Fibroblast of the aortic adventitia (primary cell): ENCODE measurements around the gene MAPK8IP3. TPM values are rescaled to one million over a fixed set of nuclear protein-coding genes. Genes with fewer than 3 reads are reported as not detected.

Experiments used
- DNase-seq: peaks from one replicate; pipeline ENCODE4 v3.0.0-alpha.2; 2010; ENCODE audit warnings: low read depth
- H3K4me3 ChIP-seq: 2 replicates; pipeline ENCODE4 v1.5.1; 2011; ENCODE audit warnings: low read depth, mild to moderate bottlenecking, control low read depth, low read length, moderate library complexity
- total RNA-seq: library from RNA; depleted of rRNA; stranded (reverse); fragments of >200 nt; gene quantifications from 2 replicates; pipeline ENCODE4 v1.2.3, GENCODE V29; 2012; ENCODE audit warnings: low replicate concordance
- TF ChIP-seq, protein P1 (sequence below): IDR thresholded peaks from 2 replicates; pipeline ENCODE4 v1.5.1; 2011; ENCODE audit warnings: mild to moderate bottlenecking, low read length, control low read depth, inconsistent platforms; ENCODE audit not compliant: insufficient read depth

Gene MAPK8IP3
- total RNA-seq, 1 donor, result 27.3 TPM

DNA sequence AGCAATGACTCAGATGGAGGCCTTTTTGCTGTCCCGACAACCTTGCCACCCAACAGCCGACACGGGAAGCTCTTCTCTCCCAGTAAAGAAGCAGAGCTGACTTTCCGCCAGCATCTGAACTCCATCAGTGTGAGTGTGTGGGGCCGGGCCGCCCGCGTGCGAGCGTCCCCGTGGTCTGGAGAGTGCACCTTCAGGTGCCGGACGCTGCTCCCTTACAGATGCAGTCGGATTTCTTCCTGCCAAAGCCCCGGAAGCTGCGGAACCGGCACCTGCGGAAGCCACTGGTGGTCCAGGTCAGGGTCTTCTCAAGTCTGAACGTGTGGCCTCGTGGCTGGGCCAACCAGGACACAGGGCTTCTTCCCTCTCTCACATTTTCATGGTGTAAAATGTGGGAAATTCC, 43.5 kb upstream of the MAPK8IP3 start:
- DNase-seq, result no peak
- H3K4me3 ChIP-seq, result no peak overlapping the region
- TF ChIP-seq, protein P1, sequence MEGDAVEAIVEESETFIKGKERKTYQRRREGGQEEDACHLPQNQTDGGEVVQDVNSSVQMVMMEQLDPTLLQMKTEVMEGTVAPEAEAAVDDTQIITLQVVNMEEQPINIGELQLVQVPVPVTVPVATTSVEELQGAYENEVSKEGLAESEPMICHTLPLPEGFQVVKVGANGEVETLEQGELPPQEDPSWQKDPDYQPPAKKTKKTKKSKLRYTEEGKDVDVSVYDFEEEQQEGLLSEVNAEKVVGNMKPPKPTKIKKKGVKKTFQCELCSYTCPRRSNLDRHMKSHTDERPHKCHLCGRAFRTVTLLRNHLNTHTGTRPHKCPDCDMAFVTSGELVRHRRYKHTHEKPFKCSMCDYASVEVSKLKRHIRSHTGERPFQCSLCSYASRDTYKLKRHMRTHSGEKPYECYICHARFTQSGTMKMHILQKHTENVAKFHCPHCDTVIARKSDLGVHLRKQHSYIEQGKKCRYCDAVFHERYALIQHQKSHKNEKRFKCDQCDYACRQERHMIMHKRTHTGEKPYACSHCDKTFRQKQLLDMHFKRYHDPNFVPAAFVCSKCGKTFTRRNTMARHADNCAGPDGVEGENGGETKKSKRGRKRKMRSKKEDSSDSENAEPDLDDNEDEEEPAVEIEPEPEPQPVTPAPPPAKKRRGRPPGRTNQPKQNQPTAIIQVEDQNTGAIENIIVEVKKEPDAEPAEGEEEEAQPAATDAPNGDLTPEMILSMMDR, result no peak

DNA sequence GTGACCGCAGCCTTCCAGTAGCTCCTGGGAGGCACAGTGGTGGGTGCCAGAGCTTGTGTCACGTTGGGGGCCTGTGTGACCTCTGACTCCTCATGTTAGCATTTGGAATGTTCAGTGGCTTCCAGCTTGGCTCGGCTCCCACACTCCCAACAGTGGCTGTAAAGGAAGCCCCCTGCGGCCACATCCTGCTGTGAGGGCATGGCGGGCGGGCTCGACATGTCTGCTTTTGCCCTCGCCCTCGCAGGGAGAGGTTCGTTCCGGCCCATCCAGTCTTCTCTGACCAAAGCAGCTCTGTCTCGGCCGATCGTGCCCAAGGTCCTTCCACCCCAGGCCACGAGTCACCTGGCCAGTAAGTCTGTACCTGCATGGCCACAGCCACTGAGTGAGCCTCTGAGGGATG, 40.2 kb upstream of the MAPK8IP3 start:
- TF ChIP-seq, protein P1, result no peak
- no peak for DNase-seq
- no peak overlapping the region for H3K4me3 ChIP-seq

DNA sequence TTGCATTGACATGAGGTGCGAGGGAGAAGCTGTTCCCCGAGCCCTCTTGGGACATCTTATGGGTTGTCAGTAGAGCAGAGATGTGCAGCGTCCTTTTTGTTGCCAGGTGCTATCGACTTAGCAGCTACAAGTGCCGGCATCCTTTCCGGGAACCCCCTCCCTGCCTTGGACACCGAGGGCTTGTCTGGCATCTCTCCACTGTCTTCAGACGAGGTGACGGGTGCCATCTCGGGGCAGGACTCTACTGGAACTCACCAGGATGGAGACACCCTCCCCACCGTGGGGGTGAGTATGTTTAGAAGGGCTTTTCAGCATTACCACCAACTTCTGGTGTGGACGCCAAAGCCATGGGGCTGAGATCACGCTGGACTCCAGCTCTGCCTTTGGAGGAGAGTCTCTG, 39.7 kb upstream of the MAPK8IP3 start:
- TF ChIP-seq, protein P1, result no peak
- no peak overlapping the region for H3K4me3 ChIP-seq
- no peak for DNase-seq

DNA sequence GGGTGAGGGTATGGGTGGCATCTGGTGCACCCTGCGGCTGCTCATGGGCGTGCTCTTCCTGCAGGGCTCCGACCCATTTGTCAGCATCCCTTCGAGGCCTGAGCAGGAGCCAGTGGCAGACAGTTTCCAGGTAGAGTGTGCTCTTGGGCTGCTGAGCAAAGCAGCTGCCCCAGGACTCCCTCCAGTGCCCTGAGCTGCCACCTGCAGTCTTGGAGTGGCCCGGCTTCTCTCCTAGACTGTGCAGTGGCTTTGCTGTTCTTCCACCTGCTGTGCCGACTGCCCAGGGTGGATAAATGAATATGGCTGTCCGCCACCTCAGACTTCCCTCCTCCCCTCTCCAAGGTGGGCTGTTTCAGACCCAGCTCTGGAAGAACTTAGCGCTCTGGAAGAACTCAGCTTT, 38.7 kb upstream of the MAPK8IP3 start:
- TF ChIP-seq, protein P1, result no peak
- no peak for DNase-seq
- no peak overlapping the region for H3K4me3 ChIP-seq

DNA sequence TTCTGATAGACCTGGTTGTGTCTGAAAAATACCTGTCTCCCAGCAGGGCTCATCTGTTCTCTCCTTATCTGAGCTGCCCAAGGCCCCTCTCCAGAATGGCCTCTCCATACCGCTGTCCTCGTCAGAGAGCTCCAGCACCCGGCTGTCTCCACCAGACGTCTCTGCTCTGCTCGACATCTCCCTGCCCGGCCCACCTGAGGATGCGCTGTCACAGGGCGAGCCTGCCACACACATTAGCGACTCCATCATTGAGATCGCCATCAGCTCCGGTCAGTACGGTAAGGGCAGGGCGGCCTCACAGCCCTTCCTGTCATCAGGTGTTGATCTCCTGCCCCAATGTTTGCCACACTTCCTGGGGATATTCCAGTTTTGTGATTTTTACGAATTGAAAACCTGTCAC, 38.1 kb upstream of the MAPK8IP3 start:
- H3K4me3 ChIP-seq, result no peak overlapping the region
- TF ChIP-seq, protein P1, result no peak
- DNase-seq, result no peak

DNA sequence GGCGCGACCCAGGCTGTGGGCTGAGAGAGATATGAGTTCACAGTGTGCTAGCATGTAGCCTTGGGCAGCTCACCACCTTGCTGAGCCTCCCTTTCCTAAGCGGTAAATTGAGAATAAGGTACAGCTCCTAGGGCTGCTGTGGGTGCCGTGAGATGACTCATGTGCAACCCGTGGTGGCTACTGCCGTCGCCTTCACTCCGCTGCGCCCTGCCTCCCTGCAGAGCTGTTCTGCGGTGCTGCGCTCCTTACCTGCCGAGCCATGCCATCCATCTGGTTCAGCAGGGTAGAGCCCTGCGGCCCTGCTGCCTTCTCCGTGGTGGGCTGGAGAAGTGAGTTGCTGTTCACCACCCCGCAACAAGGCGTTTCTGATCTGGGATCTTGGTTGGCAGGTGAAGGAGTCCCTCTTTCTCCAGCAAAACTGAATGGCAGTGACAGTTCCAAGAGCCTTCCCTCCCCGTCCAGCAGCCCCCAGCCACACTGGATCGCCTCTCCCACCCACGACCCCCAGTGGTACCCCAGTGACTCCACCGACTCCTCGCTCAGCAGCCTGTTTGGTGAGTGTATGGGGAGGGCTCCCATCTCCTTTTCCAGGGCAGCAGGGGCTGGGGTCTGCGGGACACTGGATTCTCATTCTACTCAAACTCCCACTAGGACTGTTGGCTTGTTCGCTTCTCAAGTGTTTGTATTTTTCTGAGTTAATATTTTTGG, 37.2 kb upstream of the MAPK8IP3 start:
- no peak for DNase-seq
- H3K4me3 ChIP-seq, result no peak overlapping the region
- TF ChIP-seq, protein P1, result no peak

DNA sequence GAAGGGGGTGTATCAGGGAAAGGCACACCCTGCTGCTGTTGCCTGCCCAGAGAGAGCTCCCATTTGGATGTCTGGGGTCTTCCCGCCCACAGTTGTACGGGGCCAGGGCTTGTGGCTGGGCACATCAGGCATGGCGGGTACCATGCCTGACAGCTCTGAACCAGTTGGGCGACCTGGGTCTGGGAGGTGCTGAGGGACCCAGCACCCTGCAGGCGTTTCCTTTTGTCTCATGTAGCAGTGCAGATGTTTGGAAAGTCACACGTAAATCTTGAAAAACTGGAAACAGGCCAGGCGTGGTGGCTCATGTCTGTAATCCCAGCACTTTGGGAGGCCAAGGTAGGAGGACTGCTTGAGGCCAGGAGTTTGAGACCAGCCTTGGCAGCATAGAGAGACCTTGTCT, 36.3 kb upstream of the MAPK8IP3 start:
- no peak for DNase-seq
- TF ChIP-seq, protein P1, result no peak

More for the DNA sequence above, 36.3 kb upstream of the MAPK8IP3 start:
- no peak overlapping the region for H3K4me3 ChIP-seq
